GM04503 (cell line): ENCODE data around the gene DDX41.
"Not testable (repeated sequence)": the region's sequence is repeated elsewhere in the genome, so short reads cannot be mapped to it uniquely, and the experiment has no call there.

Experiments used
- DNase-seq: peaks from one replicate; pipeline ENCODE4 v3.0.0-alpha.2; 2012; ENCODE audit warnings: low read depth

Gene DDX41

GRCh38 chr5:177498013-177498787 lies 18.6 kb downstream of the DDX41 start:
- DNase-seq = no peak

- DNase-seq = peak; percentile 78
Measured at GRCh38 chr5:177497292-177498012, 19.3 kb downstream of the DDX41 start, which contains the start of gene PDLIM7. TSS of gene PDLIM7 (minus strand) at chr5:177497604. CDS start at chr5:177496512, 1,092 bp downstream.

GRCh38 chr5:177496727-177497291 lies 20.0 kb downstream of the DDX41 start:
- peak; percentile 34 for DNase-seq

- no peak for DNase-seq
Measured at GRCh38 chr5:177496070-177496726, 20.6 kb downstream of the DDX41 start.

GRCh38 chr5:177495243-177496060 lies 21.3 kb downstream of the DDX41 start:
- DNase-seq = peak; percentile 46

GRCh38 chr5:177494346-177495195 lies 22.2 kb downstream of the DDX41 start:
- peak; percentile 31 for DNase-seq

GRCh38 chr5:177493795-177494345 lies 22.9 kb downstream of the DDX41 start:
- no peak for DNase-seq

GRCh38 chr5:177492841-177493240 lies 23.9 kb downstream of the DDX41 start:
- DNase-seq = no peak

- DNase-seq = no peak
Measured at GRCh38 chr5:177491983-177492746, 24.6 kb downstream of the DDX41 start.

- DNase-seq = no peak
Measured at GRCh38 chr5:177491429-177491945, 25.3 kb downstream of the DDX41 start.

- no peak for DNase-seq
Measured at GRCh38 chr5:177490992-177491391, 25.8 kb downstream of the DDX41 start.

- DNase-seq = no peak
Measured at GRCh38 chr5:177490311-177490991, 26.3 kb downstream of the DDX41 start.

- DNase-seq = no peak
Measured at GRCh38 chr5:177489119-177489716, 27.5 kb downstream of the DDX41 start.

GRCh38 chr5:177487975-177488374 lies 28.8 kb downstream of the DDX41 start:
- DNase-seq = no peak

GRCh38 chr5:177487144-177487543 lies 29.6 kb downstream of the DDX41 start:
- no peak for DNase-seq

GRCh38 chr5:177486256-177486655 lies 30.5 kb downstream of the DDX41 start:
- DNase-seq = no peak

- not testable (repeated sequence) for DNase-seq
Measured at GRCh38 chr5:177485753-177486152, 31.0 kb downstream of the DDX41 start.

- DNase-seq = no peak
Measured at GRCh38 chr5:177484902-177485549, 31.7 kb downstream of the DDX41 start.
